ENCODE results near the gene PARVG. TPM values are rescaled to one million over a fixed set of nuclear protein-coding genes. Genes with fewer than 3 reads are reported as not detected.

PARVG gene
- total and polyA plus RNA-seq, 2 of the 8 experiments (the other 6 are each of a cell fraction or from before 2014, with no cell fraction given), result 0.37 to 1.5 TPM

- TF ChIP-seq EZH2 (IDR thresholded peaks at IDR 0.05; ENCODE audit: low read depth, low read length, severe bottlenecking) (no peak), CTBP2 (IDR thresholded peaks at IDR 0.05; ENCODE audit: borderline replicate concordance, insufficient read depth, insufficient read length, low read length) (no peak), BRCA1 (IDR thresholded peaks at IDR 0.05; ENCODE audit: low read depth, low read length) (no peak)
Measured at GRCh38 chr22:44214764-44215163, 34.0 kb downstream of the PARVG start (continued).
